HG03432 (cell line): ENCODE measurements around the gene P2RY6.

ENCODE experiments used
- ATAC-seq: cut with Tn5 transposase; IDR thresholded peaks from one replicate; pipeline ENCODE4 v1.9.1; 2021; ENCODE audit warnings: mild to moderate bottlenecking, moderate library complexity; ENCODE audit not compliant: unreplicated experiment

Gene P2RY6

DNA sequence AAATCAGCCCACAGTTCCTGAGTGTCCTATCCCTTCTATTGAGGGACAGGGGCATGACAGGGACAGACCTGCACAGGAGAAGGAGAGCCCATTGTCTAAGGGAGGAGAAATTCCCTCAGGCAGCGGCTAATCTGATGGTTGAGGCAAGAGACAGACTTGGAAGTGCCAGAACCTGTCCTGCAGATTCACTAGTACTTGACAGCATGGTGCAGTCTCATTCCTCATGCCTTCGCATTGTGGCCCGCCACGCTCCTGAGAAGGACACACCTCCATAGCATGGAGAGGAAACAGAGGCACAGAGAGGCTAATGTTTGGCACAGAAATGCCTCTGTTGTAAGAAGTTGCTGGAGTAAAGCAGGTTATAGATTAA lies 3.2 kb downstream of the P2RY6 start:
- no peak for ATAC-seq

GRCh38 chr11:73277467-73277866 lies 5.3 kb downstream of the P2RY6 start:
- ATAC-seq, result no peak

DNA sequence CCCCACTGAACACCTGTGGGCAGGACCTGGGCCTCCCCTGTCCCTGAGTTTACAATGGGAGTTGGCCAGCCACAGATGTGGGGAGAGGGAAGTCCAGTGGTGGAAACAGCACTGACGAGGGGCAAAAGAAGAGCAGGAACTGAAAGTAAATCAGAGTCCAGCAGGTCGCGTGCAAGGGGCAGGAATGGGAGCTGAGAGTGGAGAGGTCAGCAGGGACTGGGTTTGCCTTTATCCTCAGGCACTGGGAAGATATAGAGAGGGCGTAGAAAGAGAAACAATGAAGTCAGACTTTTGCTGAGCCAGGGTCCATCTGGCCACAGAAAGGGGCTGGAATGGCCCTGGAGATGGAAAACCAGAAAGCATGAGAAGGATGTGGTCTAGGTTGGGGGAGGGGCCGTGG lies 8.5 kb downstream of the P2RY6 start:
- no peak for ATAC-seq

DNA sequence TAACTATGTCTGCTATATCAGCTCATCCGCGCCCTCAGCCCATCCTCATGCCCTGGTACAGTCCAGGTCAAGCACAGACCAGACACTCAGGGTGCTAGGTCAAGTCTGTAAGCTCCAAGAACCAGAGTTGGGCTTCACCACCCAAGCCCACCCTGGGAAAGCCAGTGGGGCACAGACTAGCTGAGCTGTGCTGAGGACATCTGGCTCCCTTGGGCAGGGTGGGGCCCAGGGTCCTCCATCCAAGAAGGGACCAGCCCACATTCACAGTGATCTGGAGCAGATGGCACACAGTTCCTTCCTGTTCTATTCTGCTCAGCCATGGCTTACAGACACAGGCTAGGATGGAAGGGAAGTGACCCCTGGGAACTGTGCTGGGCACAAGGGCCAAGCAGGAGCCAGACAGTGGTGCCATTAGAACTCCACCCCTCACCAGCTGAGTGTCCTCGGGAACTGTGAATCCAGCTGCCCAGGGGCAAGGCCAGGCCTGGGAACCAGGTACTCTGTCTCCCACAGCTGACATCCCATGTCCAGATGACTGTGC lies 9.1 kb downstream of the P2RY6 start:
- ATAC-seq, result no peak

GRCh38 chr11:73281796-73282660 lies 9.9 kb downstream of the P2RY6 start:
- ATAC-seq, result no peak

DNA sequence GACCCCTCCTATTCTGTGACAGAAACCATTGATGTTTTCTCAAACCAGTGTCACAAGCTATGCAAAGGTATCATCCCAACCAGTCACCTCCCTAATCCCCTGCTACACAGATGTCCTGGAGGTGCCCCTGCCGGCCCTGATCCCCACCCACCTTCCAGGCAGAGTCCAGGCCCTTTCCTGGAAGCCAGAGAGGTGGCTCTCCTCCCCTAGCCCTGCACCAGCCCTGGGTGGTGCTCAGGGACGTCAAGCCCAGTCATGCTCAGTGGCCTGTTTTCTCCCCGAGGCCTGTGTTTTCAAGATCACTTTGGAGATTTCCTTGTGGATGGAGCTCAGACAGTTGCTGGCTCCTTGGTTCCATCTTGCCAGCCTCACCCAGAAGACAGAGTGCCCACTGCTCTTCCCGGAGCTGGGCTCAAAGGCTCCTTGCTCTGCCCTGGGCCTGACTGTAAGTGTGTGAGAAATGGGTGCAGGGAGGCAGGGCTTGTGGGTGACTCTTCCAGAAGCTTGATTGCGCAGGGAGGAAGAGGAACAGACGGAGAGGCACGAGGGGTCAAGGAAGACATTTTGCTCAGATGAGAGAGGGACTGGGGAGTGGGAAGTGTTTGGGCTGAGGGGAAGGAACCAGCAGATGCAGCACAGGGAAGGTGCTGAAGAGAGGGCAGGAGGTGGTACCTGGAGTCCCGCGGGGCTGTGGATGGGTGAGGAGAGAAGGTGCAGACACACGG lies 11.3 kb downstream of the P2RY6 start:
- no peak for ATAC-seq

- no peak for ATAC-seq
Observed at GRCh38 chr11:73284106-73284505, 12.0 kb downstream of the P2RY6 start.

DNA sequence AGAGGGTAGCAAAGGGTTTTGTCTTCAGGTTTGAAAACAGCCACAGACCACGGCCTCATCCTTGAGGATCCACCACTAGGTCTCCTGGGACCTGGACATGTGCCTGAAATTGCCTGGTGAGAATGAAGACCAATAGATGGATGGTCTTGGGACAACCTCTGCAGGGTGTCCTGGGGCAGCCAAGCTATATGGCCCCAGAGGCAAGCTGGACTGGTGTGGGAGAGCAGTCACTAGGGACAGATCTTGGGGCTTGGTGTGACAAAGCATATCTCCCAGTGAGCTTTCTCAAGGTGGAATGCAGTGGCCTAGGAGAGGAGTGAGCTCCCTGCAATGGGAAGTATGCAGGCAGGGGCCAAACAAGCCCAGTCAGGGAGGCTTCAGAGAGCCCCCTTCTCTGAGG lies 13.6 kb downstream of the P2RY6 start:
- no peak for ATAC-seq

DNA sequence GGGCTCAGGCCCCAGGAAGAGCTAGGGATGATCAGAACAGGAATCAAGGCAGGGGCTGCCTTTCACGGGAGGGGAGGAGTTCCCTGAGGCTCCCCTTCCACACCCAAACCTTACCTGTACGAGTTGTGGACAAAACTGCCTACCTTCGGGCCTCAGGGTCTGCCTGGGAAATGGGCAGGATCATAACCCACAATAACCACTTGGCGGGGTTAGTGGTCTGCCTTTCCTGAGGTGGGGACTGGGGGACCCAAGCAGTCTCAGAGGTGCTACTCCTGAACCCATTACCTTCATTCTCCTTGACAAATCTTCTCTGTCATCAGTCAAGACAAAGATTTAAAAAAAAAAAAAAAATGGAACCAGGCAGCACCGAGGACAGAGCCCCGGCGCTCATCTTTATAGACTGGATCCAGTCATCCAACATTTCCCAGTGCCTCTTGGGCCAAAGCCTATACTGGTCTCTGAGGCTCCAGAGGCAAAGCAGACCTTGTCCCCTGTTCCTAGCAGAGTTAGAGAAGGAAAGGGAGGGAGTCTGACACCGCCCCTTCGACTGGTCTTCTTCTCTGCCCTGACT lies 14.2 kb downstream of the P2RY6 start:
- no peak for ATAC-seq

DNA sequence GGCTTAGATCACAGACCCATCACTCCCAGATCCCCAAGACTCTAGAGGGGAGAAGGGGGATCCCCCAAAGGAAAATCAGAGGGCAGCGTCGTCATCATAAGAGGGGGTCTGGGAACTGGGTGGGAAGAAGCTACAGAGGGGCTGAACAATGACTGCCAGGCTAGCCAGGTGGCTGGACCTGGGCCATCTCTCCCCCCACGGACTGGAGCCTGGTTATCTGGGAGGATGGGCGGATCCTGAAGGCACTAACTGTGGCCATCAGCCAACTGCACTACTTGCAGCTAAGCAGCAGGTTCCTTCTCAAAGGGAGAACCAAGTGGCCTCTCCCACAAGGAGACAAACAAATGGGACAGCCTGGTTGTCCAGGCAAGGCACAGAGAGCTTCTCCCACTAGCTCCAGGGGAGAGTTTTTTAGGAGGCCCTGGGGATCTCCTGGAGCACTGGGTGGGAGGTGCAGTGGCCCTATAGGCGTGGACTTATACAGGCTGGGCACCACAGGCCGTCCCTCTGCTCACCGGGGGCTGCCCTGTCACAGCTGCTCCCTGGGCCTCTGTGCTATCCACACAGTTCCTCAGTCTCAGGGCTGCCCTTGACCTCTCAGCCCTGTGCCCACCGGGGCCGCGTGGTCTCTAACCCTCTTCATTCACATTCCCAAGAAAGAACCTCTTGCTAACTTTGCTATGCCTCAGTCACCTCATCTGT lies 15.4 kb downstream of the P2RY6 start:
- no peak for ATAC-seq

- peak; percentile 8 for ATAC-seq
Observed at GRCh38 chr11:73288192-73288872, 16.2 kb downstream of the P2RY6 start.

GRCh38 chr11:73288873-73289707 lies 17.0 kb downstream of the P2RY6 start:
- ATAC-seq, result peak; percentile 80

DNA sequence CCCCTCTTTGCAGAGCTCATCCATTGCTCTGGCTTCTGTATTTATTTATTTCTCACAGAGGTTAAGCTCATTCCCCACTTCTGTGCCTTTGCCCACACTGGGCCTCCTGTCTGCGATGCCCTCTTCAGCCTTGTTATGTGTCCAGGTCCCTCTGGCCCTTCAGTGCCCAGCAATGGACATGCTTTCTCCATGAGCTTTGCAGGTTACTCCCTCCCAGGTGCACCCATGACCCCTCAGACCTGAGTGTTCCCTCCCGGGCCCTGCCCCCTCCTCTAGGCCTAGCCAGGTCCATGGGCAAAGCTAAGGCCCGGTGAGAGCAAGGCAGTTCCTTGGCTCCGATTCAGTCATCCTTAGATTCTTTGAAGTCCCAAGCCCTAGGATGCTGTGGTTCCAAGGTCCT lies 18.4 kb downstream of the P2RY6 start:
- no peak for ATAC-seq

- no peak for ATAC-seq
Observed at GRCh38 chr11:73291196-73291595, 19.1 kb downstream of the P2RY6 start.

DNA sequence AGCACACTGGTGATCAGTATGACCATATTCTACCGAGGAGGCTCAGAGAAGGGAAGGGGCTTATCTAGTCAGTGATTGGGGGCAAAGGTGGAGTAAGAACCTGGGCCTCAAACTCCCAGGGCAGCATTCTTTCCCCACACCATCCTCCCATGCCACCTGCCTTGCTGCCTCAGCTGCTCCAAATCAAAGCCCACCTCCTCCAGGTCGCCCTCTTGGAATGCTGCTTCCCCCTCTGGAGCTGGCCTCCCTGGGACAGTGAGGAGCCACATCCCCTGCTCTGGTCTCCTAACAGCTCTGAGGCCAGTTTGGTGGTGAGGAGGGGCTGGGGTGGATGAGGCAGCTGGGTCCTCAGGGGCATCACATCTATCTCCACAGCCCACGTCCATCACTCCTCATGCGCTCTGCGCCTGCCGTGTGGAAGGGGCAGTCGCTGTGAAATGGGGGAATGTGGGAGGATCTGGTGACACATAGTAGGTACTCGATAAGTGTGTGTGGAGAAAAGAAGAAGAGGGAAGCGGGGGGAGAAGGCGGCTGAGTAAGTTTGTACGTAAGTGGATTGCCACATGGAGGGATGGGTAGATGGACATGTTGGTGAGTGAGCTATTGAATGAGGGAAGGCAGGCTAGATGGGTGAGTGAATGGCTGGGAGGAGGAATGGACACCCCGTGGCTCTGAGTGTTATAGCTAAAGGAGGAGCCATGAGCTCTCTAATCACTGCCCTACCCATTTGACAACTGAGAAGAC lies 19.8 kb downstream of the P2RY6 start:
- ATAC-seq, result no peak

DNA sequence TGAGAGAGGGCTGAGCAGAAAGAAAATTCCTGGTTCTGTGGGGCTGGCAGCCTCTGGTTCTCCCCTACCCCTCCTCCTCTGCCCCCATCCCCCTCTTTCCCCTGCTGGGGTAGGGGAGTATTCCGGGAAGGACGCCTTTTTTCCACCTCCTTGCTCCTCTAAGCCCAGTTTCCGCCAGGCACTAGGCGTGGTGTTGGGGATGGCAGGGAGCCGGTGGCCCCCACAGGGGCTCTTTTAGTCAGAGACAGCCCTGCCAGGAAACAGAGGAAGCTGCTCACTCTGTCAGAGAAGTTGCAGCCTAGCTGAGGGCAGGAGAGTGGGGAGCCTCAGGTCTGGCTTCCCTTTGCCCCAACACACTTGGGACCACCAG lies 20.4 kb downstream of the P2RY6 start:
- ATAC-seq, result no peak

DNA sequence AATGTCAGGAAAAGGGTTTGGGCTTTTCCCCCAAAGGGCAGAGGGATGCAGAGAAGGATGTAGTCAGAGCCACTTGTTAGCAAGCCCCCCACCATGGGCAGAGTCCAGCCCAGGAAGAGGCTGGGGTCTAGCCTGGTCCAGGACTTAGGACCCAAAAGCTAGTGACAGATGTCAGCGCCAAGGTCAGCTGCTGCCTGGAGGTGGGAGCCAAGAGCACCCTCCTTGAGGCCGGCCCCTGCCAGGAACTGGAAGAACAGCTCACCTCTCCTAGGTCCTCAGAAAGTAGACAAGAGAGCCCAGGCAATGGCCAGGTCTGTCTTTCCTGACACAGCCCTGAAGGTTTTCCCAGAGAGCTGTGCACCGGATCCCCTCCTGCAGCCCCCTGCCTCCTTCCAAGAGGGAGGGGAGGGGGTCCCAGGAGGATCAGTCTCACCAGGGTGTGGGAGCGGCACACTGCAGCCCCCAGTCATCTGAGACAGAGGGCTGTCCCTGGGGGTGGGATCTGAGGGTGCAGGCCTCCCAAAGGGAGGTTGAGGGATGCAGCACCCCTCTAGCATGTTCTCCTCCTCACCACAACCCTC lies 21.3 kb downstream of the P2RY6 start:
- no peak for ATAC-seq

DNA sequence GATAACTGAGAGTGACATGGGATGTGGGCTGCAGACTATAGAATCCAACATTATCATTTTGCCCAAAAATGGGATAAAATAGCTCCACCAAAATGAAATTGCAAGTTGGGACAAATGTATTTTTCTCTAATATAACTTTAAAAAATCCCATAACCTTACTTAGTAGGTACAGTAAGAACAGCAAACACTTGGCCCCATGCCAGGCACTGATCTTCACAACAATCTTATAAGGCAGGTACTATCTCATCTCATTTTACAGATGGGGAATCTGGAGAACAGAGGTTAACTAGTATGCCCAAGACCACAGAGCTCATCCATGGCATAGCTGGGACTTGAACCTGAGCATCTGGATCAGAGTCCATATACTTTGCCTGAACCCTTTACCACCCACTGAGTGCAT lies 22.5 kb downstream of the P2RY6 start:
- ATAC-seq, result no peak
